ENCODE results near the gene NRDE2. TPM values are rescaled to one million over a fixed set of nuclear protein-coding genes. Genes with fewer than 3 reads are reported as not detected.

NRDE2 gene
- total and polyA plus RNA-seq, 2 of the 4 experiments (the other 2 are of a cell fraction), result 4.5 to 9.3 TPM

GRCh38 chr14:90275458-90275814 is 56.3 kb downstream of the NRDE2 start:
- BruUV-seq (replicated peaks), result no TSS peak
- peaks cover 0 to 6% of the 10 kb centered on the region in 2 experiments; a peak in 2 of 4 replicates for H3K79me1 ChIP-seq (ENCODE audit: low read depth in 1 of 2, low read length in 2 of 2)
- no peak overlapping the region for H3K4me2 ChIP-seq (ENCODE audit: low read depth, low read length)
- H2AK5ac ChIP-seq (ENCODE audit: low read depth, low read length), result no peak overlapping the region
- no peak overlapping the region for H2BK120ac ChIP-seq (ENCODE audit: low read depth, low read length)
- peaks cover 35% of the 10 kb centered on the region for H3K36me3 ChIP-seq (ENCODE audit: control insufficient read depth, insufficient read depth, low read length)
- H3K4ac ChIP-seq (ENCODE audit: low read depth, low read length), result no peak overlapping the region
- H3K9me1 ChIP-seq (ENCODE audit: insufficient read depth, low read length), result peaks cover 13% of the 10 kb centered on the region
- no peaks in the 10 kb centered on the region for H3K4me1 ChIP-seq (ENCODE audit: control insufficient read depth, insufficient read depth, low read length)
- no peak overlapping the region for H3K4me3 ChIP-seq (ENCODE audit: insufficient read depth, low read depth, low read length)
- H2AFZ ChIP-seq (replicated peaks; ENCODE audit: low read length, poor library complexity), result no peak overlapping the region
- CTCF ChIA-PET, result interaction anchor here (0.6 kb wide), 1 partner anchor 9 kb away, joined by 3 read pairs; no protein-coding TSS in a partner anchor
- no peak overlapping the region for H4K91ac ChIP-seq (ENCODE audit: insufficient read depth, low read depth, low read length)
- 80% methylated on average over 3 of the region's 9 CpGs; no CpG with 5 or more reads in 1 of the 2 experiments for WGBS, 2 experiments (ENCODE audit: extremely low coverage in 2 of 2, insufficient read length in 1 of 2)
- H3K9me3 ChIP-seq (ENCODE audit: control insufficient read depth, insufficient read depth, low read length), result no peaks in the 10 kb centered on the region
- H4K5ac ChIP-seq (ENCODE audit: low read depth, low read length), result no peak overlapping the region
- DNase-seq, result no peak
- no peak for TF ChIP-seq CEBPB (IDR thresholded peaks at IDR 0.05; ENCODE audit: low read depth, low read length)
- no peak for TF ChIP-seq NFE2L2 (IDR thresholded peaks at IDR 0.05; ENCODE audit: low read depth, low read length)
- TF ChIP-seq ELK1 (IDR thresholded peaks at IDR 0.05; ENCODE audit: borderline replicate concordance, low read depth, low read length), result no peak
- TF ChIP-seq MAFK (IDR thresholded peaks at IDR 0.05; ENCODE audit: low read depth, low read length), result no peak
- no peak for TF ChIP-seq RAD21 (IDR thresholded peaks at IDR 0.05; ENCODE audit: low read length)
- TF ChIP-seq RCOR1 (IDR thresholded peaks at IDR 0.05; ENCODE audit: insufficient replicate concordance, low read length), result no peak
- TF ChIP-seq MXI1 (IDR thresholded peaks at IDR 0.05; ENCODE audit: borderline replicate concordance, low read depth, low read length), result no peak
- no peak for TF ChIP-seq MAZ (IDR thresholded peaks at IDR 0.05; ENCODE audit: borderline replicate concordance, low read depth, low read length)
- TF ChIP-seq RFX5 (IDR thresholded peaks at IDR 0.05; ENCODE audit: low read depth, low read length), result no peak
- no peak for TF ChIP-seq CHD1 (IDR thresholded peaks at IDR 0.05; ENCODE audit: low read depth, low read length)
- no peak overlapping the region for H3K27ac ChIP-seq (ENCODE audit: insufficient read depth, low read length)
- dilution Hi-C loops (cut with HindIII; ENCODE audit: low sequenced_read_pairs, unreplicated experiment) (no loop called here), in situ Hi-C loops (cut with MboI; ENCODE audit: low sequenced_read_pairs) (loop anchor here (25.0 kb wide), 1 partner anchor 887 kb away; no protein-coding TSS in a partner anchor), intact Hi-C loops (cut with micrococcal nuclease) (no loop called here)
- no peak overlapping the region for H3K18ac ChIP-seq (ENCODE audit: low read depth, low read length)
- H2AK9ac ChIP-seq (replicated peaks; ENCODE audit: low read depth, low read length, poor library complexity), result peak overlapping the region; percentile 83
- POLR2A ChIA-PET (ENCODE audit: unreplicated experiment), result interaction anchor here (0.6 kb wide), 1 partner anchor 968 kb away, joined by 9 read pairs; no protein-coding TSS in a partner anchor
- no peak overlapping the region for H2BK20ac ChIP-seq (ENCODE audit: low read depth, low read length)
- H3K27me3 ChIP-seq (ENCODE audit: control insufficient read depth, insufficient read depth, low read length), result no peaks in the 10 kb centered on the region
- H4K20me1 ChIP-seq (ENCODE audit: insufficient read depth, low read length), result no peaks in the 10 kb centered on the region
- H4K8ac ChIP-seq (ENCODE audit: low read depth in 2 of 2, low read length in 2 of 2), result no peak overlapping the region
- H3K56ac ChIP-seq (ENCODE audit: extremely low read depth, insufficient read depth, low read length), result no peak overlapping the region
- no peak overlapping the region for H2BK15ac ChIP-seq (ENCODE audit: low read depth, low read length)
- H2BK5ac ChIP-seq (ENCODE audit: low read depth, low read length, poor library complexity, severe bottlenecking), result peak overlapping the region; percentile 15
- no peak for ATAC-seq (ENCODE audit: low read depth)
- no peak overlapping the region for H3K23ac ChIP-seq (ENCODE audit: low read depth, low read length)
- H3K14ac ChIP-seq (replicated peaks; ENCODE audit: low read depth, low read length), result no peak overlapping the region
- no peak overlapping the region for H3K9ac ChIP-seq (ENCODE audit: low read depth, low read length)

All from IMR-90 (cell line).